IPS DF 4.7 (cell line): Measurements from ENCODE around the gene PHACTR3.
"Not testable (repeated sequence)": the region's sequence is repeated elsewhere in the genome, so short reads cannot be mapped to it uniquely, and the experiment has no call there.

Source experiments
- DNase-seq: peaks from one replicate; pipeline ENCODE4 v3.0.0-alpha.2; 2013; ENCODE audit warnings: low spot score; ENCODE audit errors: extremely low read depth

Gene PHACTR3

GRCh38 chr20:59603781-59604541 is at the start of gene PHACTR3:
PHACTR3 (plus strand) TSS chr20:59604540; CDS start chr20:59605015, 475 bp downstream.
- DNase-seq = no peak

GRCh38 chr20:59557733-59558529 is 46.4 kb upstream of the PHACTR3 start:
- DNase-seq = not testable (repeated sequence)

- no peak for DNase-seq
Measured at GRCh38 chr20:59559024-59559817, 45.1 kb upstream of the PHACTR3 start.

GRCh38 chr20:59559863-59560262 is 44.5 kb upstream of the PHACTR3 start:
- DNase-seq = no peak

GRCh38 chr20:59560588-59561227 is 43.6 kb upstream of the PHACTR3 start:
- DNase-seq = no peak

GRCh38 chr20:59561228-59561605 is 43.1 kb upstream of the PHACTR3 start:
- no peak for DNase-seq

- no peak for DNase-seq
Measured at GRCh38 chr20:59561614-59562277, 42.6 kb upstream of the PHACTR3 start.

GRCh38 chr20:59564171-59564570 is 40.2 kb upstream of the PHACTR3 start:
- DNase-seq = no peak

- no peak for DNase-seq
Measured at GRCh38 chr20:59564943-59565342, 39.4 kb upstream of the PHACTR3 start.

- no peak for DNase-seq
Measured at GRCh38 chr20:59565768-59566461, 38.4 kb upstream of the PHACTR3 start.

GRCh38 chr20:59566631-59567524 is 37.5 kb upstream of the PHACTR3 start:
- no peak for DNase-seq

GRCh38 chr20:59567585-59568508 is 36.5 kb upstream of the PHACTR3 start:
- no peak for DNase-seq

- no peak for DNase-seq
Measured at GRCh38 chr20:59568509-59569024, 35.8 kb upstream of the PHACTR3 start.

GRCh38 chr20:59569305-59569704 is 35.0 kb upstream of the PHACTR3 start:
- no peak for DNase-seq

GRCh38 chr20:59571151-59571550 is 33.2 kb upstream of the PHACTR3 start:
- no peak for DNase-seq

GRCh38 chr20:59571551-59572314 is 32.6 kb upstream of the PHACTR3 start:
- no peak for DNase-seq

GRCh38 chr20:59572515-59572914 is 31.8 kb upstream of the PHACTR3 start:
- DNase-seq = no peak
